ENCODE results near the gene POLDIP3.
A peak's percentile ranks its signal among the peaks of the same experiment; 100 is the strongest.
"Not testable (repeated sequence)": the region's sequence is repeated elsewhere in the genome, so short reads cannot be mapped to it uniquely, and the experiment has no call there.

Gene POLDIP3

GRCh38 chr22:42584364-42584940 lies 30.2 kb downstream of the POLDIP3 start:
- DNase-seq (ENCODE audit: low spot score) = no peak

DNA sequence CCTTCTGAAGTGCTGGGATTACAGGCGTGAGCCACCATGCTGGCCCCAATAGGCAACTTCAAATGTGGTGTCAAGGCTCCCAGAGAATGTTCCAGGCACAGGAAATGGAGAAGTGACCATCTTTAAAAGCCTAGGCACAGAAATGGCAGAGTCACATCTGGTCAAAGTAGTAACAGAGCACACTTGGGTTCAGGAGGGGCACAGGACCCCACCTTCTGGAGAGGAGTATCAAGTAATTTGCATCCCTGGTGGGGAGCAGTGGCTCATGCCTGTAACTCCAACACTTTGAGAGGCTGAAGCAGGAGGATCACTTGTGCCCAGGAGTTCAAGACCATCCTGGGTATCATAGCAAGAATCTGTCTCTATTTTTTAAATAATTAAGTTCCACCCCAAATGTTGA lies 31.7 kb downstream of the POLDIP3 start:
- DNase-seq (ENCODE audit: low spot score) = no peak

DNA sequence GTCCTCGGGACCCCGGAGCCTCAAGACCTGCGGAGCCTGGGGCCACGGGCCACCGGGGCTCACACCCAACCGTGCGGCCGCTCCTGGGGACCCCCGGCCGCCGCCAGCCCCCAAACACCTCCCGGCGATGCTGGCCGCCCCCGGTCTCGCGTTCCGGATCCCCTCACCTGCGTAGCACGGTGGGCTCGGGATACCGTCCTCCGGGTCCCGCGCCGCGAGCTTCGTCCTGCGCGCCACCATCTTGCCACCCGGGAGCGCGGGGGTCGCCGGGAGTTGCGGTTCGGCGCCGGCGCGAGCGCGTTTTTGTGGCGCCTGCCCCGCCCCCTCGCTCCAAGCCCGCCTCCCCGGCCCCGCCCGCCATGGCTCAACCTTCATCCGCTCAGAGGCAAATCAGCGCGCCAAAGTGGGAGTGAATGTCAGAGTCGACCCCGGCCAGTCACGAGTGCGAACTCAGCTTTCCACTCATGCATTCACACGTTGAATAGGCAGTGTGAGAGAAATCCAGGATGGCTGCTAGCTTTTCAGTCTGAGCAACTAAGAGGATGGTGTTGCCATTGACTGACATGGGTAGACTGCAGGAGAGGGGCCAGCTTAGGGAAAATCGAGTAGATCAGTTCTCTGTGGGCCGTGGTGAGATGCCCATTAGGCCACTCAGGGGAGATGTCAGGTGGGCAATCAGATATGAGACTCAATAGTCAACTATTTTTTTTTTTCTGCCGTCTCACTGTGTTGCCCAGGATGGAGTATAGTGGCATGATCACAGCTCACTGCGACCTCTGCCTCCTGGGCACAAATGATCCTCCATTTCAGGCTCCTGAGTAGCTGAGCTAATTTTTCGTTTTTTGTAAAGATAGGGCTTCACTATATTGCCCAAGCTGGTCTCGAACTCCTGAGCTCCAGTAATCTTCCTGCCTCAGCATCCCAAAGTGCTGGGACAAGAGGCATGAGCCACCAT lies 32.6 kb downstream of the POLDIP3 start:
- DNase-seq (ENCODE audit: low spot score) = peak; percentile 65

GRCh38 chr22:42581194-42581761 lies 33.4 kb downstream of the POLDIP3 start:
- not testable (repeated sequence) for DNase-seq (ENCODE audit: low spot score)

DNA sequence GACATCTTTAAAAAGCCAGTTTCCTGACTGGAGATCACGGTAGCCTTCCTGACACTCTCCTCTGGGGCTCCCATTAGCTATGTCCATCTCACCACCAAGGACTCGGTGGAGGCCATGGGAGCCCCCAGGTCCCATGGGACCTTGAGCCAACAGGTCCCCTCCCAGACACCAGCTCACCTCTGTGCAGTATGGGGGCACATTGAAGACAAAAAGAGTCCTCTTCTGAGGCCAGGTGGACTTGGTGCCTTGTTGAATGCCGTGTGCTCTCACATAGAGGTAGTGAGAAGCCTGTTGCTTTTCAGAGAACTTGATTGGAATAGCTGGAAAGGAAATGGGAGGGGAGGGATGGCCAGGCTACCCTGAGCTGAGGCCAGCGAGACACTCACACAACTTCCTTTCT lies 34.6 kb downstream of the POLDIP3 start:
- not testable (repeated sequence) for DNase-seq (ENCODE audit: low spot score)

- no peak for DNase-seq (ENCODE audit: low spot score)
These were observed 37.0 kb downstream of the POLDIP3 start for GRCh38 chr22:42577623-42578240.

DNA sequence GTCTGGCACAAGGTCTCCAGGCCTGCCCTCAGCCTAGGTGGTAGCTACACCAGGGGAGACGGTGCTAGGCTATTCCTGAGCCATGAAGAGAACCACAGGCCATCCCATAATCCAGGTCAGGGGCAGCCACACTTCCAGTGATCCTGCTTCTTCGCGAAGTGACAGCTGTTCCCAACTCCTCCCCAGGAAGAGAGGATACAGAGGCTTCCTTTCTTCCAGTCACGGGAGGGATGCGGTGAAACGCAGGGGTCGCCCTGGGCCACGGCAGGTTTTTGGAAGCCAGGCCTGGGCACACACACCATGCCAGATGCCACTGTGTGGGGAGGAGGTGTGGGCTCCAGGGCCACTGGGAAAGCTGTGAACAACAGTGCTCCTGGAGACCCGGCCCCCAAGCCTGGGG lies 37.5 kb downstream of the POLDIP3 start:
- not testable (repeated sequence) for DNase-seq (ENCODE audit: low spot score)

- DNase-seq (ENCODE audit: low spot score) = not testable (repeated sequence)
These were observed 38.6 kb downstream of the POLDIP3 start for GRCh38 chr22:42575996-42576574.

- DNase-seq (ENCODE audit: low spot score) = not testable (repeated sequence)
These were observed 40.2 kb downstream of the POLDIP3 start for GRCh38 chr22:42574468-42574867.

DNA sequence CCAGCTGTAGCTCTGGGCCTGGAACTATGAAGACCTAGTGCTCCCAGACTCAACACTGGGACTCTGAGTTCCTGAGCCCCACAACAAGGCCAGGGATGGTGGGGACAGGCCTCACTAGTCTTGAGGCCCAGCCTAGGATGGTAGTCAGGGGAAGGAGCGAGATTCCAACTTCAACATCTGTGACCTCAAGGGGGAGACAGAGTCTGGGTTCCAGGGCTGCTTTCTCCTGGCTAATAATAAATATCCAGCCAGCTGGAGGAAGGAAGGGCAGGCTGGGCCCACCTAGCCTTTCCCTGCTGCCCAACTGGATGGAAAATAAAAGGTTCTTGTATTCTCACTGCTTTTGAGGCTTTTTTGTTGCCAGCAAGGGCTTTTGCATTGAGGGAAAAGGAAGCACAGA lies 40.6 kb downstream of the POLDIP3 start:
- not testable (repeated sequence) for DNase-seq (ENCODE audit: low spot score)

- DNase-seq (ENCODE audit: low spot score) = not testable (repeated sequence)
These were observed 43.6 kb downstream of the POLDIP3 start for GRCh38 chr22:42571068-42571467.

DNA sequence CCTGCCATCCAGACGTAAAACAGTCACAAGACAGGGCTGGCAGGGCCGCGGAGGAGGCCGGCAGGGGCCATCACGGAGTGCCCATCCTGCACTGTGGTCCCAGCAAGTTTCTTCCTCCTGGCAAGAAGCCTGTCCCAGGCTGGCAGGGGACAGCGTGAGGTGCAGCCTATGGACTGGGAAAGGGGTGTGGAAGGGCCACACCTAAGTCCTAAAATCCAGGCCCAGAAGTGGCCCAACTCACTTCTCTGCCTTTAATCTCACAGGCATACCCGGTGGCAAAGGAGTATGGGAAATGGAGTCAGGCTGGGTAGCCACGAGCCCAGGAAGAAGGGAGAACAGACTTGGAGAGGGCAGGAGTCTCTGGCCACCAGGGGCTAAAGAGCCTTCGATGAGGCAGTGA lies 44.1 kb downstream of the POLDIP3 start:
- not testable (repeated sequence) for DNase-seq (ENCODE audit: low spot score)

DNA sequence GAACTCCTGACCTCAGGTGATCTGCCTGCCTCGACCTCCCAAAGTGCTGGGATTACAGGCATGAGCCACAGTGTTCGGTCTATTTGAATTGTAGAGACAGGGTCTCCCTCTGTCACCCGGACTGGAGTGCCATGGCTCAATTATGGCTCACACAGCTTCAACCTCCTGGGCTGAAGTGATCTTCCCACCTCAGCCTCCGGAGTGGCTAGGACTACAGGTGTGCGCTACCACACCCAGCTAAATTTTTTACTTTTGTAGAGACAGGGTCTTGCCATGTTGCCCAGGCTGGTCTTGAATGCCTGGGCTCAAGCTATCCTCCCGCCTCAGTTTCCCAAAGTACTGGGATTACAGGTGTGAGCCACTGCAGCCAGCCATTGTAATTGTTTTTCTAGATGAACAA lies 46.7 kb downstream of the POLDIP3 start:
- not testable (repeated sequence) for DNase-seq (ENCODE audit: low spot score)

- DNase-seq (ENCODE audit: low spot score) = no peak
These were observed 48.7 kb downstream of the POLDIP3 start for GRCh38 chr22:42565956-42566355.

GRCh38 chr22:42564699-42565098 lies 50.0 kb downstream of the POLDIP3 start:
- no peak for DNase-seq (ENCODE audit: low spot score)

GRCh38 chr22:42563943-42564342 lies 50.7 kb downstream of the POLDIP3 start:
- DNase-seq (ENCODE audit: low spot score) = not testable (repeated sequence)

- DNase-seq (ENCODE audit: low spot score) = no peak
These were observed 52.0 kb downstream of the POLDIP3 start for GRCh38 chr22:42562684-42563083.

DNA sequence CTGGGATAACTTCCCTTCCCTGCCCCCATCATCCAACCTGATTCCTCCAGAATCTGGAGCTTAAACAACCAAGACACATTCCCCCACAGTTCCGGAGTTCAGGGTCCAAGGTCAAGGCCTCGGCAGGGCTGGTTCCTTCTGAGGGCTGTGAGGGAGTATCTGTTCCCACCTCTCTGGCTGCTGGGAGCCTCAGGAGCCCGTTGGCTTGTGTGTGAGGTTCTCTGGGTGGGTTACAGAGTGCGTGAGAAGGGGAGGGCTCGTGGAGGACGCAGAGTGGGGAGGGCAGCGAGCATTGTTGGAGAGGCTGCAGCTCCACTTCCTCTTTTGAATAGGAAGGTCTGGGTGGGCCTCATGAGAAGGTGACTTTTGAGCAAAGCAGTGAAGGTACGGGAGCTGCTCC lies 52.4 kb downstream of the POLDIP3 start:
- no peak for DNase-seq (ENCODE audit: low spot score)

DNA sequence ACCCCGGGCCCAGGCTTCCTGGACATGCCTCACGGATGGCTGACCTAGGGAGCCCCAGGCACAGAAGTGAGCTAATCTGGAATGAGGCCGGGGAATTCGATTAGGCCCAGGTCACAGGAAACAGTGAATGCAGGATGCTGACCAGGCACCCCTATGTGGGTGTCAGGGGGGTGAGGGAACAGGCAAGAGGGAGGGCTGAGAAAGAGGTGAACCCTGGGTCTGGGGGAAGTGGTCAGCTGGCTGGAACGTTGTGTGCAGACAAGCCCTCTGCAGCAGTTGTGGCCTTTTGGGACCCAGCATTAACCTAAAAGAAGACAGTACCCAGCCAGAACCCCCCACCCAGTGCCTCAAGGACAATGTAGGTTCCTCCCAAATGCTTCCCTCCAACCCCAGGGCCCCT lies 52.8 kb downstream of the POLDIP3 start:
- DNase-seq (ENCODE audit: low spot score) = no peak

DNA sequence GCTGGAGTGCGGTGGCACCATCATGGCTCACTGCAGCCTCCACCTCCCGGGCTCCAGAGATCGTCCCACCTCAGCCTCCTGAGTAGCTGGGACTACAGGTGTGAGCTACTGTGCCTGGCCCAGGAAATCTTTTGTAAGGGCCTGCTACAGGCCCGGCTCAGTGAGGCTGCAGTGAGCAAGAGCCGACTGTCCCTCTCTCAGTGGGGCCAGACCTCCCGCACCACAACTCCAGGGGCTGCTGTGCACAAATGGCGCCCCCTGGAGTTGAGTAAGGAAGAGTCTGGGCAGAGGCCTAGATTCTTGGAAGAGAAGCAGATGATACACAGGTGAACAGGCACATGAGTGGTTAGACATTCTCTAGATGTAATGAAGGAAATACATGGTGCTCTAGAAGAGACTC lies 53.9 kb downstream of the POLDIP3 start:
- no peak for DNase-seq (ENCODE audit: low spot score)

DNA sequence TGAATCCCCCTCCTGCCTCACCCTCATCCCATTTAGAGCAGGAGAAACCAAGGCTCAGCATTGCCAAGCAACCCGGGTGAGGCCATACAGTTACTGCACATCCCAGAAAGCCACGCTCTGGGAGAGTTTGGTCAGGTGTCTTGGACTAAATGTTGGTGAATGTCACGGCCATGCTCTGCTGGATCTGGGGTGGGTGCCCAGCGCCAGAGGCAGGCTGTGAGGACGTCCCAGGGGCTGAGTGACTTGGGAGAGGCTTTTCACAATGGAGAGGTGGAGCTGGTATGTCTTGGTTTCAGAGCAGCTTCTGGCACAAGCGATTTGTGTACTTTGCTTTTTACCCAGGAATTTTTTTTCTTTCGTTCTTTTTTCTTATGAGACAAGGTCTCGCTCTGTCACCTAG lies 54.3 kb downstream of the POLDIP3 start:
- no peak for DNase-seq (ENCODE audit: low spot score)

All from kidney capillary endothelial cell (primary cell).